ENCODE results near the gene ELL2. TPM values are rescaled to one million over a fixed set of nuclear protein-coding genes. Genes with fewer than 3 reads are reported as not detected.

ELL2 gene
- total RNA-seq, 1 experiment from 2014 or later = 27.5 TPM

DNA sequence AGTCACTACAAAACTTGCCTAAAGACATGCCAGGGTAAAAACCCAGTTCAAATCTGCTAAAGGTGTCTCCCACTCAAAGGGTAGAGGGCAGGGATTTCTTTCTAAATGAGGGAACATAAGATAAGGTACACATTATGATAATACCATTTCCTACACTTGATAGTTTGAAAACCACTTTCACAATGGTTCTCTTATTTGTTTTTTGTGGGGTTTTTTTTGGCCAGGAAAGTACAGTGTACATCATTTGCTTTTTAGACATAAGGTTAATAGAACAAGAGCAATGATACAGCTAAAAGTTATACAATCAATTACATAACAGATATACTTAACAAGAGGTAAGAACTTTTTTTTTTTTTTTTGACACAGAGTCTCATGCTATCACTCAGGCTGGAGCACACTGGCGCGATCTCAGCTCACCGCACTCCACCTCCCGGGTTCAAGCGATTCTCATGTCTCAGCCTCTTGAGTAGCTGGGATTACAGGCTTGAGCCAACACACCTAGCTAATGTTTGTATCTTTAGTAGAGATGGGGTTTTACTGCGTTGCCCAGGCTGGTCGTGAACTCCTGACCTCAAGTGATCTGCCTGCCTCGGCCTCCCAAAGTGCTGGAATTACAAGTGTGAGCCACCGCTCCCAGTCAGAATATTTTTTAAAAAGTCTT, 90.4 kb downstream of the ELL2 start:
- H3K27me3 ChIP-seq (ENCODE audit: insufficient read depth, low read length) = no peaks in the 10 kb centered on the region
- H2BK20ac ChIP-seq (ENCODE audit: low read depth, low read length, poor library complexity, severe bottlenecking) = no peak overlapping the region
- H3K4me1 ChIP-seq (ENCODE audit: insufficient read depth, low read length) = no peaks in the 10 kb centered on the region
- Mint-ChIP-seq H3K36me3 (ENCODE audit: insufficient read depth in 1 of 3, low read depth in 3 of 3) (peaks cover 0 to 4% (median 0%) of the 10 kb centered on the region in 3 experiments; a peak in 1 of 7 replicates), H3K27me3 (ENCODE audit: low read depth) (no peaks in the 10 kb centered on the region), H3K4me1 (no peaks in the 10 kb centered on the region), H3K4me3 (no peak overlapping the region), H3K9me3 (no peaks in the 10 kb centered on the region), H3K27ac (no peak overlapping the region)
- no peak overlapping the region for H2BK12ac ChIP-seq (ENCODE audit: insufficient read length, low read depth, low read length)
- H4K5ac ChIP-seq (ENCODE audit: insufficient read length, low read depth, low read length) = no peak overlapping the region
- H3T11ph ChIP-seq (ENCODE audit: low read length) = no peak overlapping the region
- H3K14ac ChIP-seq (ENCODE audit: insufficient read depth, low read length) = no peak overlapping the region
- H2BK5ac ChIP-seq (ENCODE audit: insufficient read length, low read length) = no peak overlapping the region
- H4K91ac ChIP-seq (ENCODE audit: insufficient read length, low read depth, low read length) = no peak overlapping the region
- H2AK5ac ChIP-seq (ENCODE audit: insufficient read length, low read length) = no peak overlapping the region
- no peak overlapping the region for H3K4me2 ChIP-seq (ENCODE audit: insufficient read depth, insufficient read length, low read length)
- H3K23me2 ChIP-seq (ENCODE audit: insufficient read length, low read depth, low read length, poor library complexity, severe bottlenecking) = no peaks in the 10 kb centered on the region
- H4K20me1 ChIP-seq (ENCODE audit: control insufficient read depth, insufficient read depth, insufficient read length) = no peaks in the 10 kb centered on the region
- no peak overlapping the region for H3K27ac ChIP-seq (ENCODE audit: insufficient read length, low read depth, low read length)
- no peaks in the 10 kb centered on the region for H3K79me1 ChIP-seq (ENCODE audit: insufficient read depth, low read depth, low read length, poor library complexity, severe bottlenecking)
- H3K18ac ChIP-seq (ENCODE audit: insufficient read length, low read depth, low read length) = no peak overlapping the region
- TF ChIP-seq CTCF (conservative IDR thresholded peaks at IDR 0.05) = no peak
- no peak overlapping the region for H4K8ac ChIP-seq (replicated peaks; ENCODE audit: insufficient read length, low read depth, low read length)
- H3K56ac ChIP-seq (ENCODE audit: insufficient read length, low read depth, low read length) = no peak overlapping the region
- H3K9ac ChIP-seq (ENCODE audit: extremely low read depth, insufficient read length, low read length) = no peak overlapping the region
- no peak overlapping the region for H2AFZ ChIP-seq (ENCODE audit: low read length)
- no peak for DNase-seq
- H3K79me2 ChIP-seq (ENCODE audit: insufficient read depth, low read length) = no peaks in the 10 kb centered on the region
- H3K4ac ChIP-seq (ENCODE audit: low read depth, low read length) = no peak overlapping the region
- H2BK120ac ChIP-seq (ENCODE audit: low read depth, low read length, poor library complexity, severe bottlenecking) = no peak overlapping the region
- H3K23ac ChIP-seq (ENCODE audit: insufficient read length, low read depth, low read length) = no peak overlapping the region
- no peak overlapping the region for H2BK15ac ChIP-seq (ENCODE audit: low read depth, low read length)
- WGBS (ENCODE audit: extremely low coverage, insufficient read length, low lambda C conversion rate) = no CpG with 5 or more reads among the region's 9 CpGs
- no peaks in the 10 kb centered on the region for H3K9me3 ChIP-seq (ENCODE audit: control insufficient read depth, low read depth, low read length)
